Islet of Langerhans (tissue), 1 donor: Measurements from ENCODE around the gene OR51D1.

ENCODE experiments used
- FAIRE-seq: peaks from one replicate; lab custom pipeline; 2011; peaks lifted over from hg19 to GRCh38; lab: Jason Lieb, UNC

Gene OR51D1, protein sequence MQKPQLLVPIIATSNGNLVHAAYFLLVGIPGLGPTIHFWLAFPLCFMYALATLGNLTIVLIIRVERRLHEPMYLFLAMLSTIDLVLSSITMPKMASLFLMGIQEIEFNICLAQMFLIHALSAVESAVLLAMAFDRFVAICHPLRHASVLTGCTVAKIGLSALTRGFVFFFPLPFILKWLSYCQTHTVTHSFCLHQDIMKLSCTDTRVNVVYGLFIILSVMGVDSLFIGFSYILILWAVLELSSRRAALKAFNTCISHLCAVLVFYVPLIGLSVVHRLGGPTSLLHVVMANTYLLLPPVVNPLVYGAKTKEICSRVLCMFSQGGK

GRCh38 chr11:4636962-4637661, at the start of gene OR51D1:
TSS of gene OR51D1 (plus strand) at chr11:4637477. CDS start at chr11:4639791, 2,314 bp downstream.
- FAIRE-seq: no peak

GRCh38 chr11:4589017-4589416, 48.3 kb upstream of the OR51D1 start:
- no peak for FAIRE-seq

- FAIRE-seq: no peak
Observed at GRCh38 chr11:4593739-4594138, 43.5 kb upstream of the OR51D1 start, which contains the start of gene OR52I1. TSS of gene OR52I1 (plus strand) at chr11:4594039. CDS start at chr11:4594039, 0 bp downstream.

- FAIRE-seq: no peak
Observed at GRCh38 chr11:4605057-4605456, 32.2 kb upstream of the OR51D1 start.

GRCh38 chr11:4606231-4607015, 30.9 kb upstream of the OR51D1 start:
- no peak for FAIRE-seq

GRCh38 chr11:4607096-4607495, 30.2 kb upstream of the OR51D1 start:
- no peak for FAIRE-seq

- FAIRE-seq: peak; percentile 99
Observed at GRCh38 chr11:4607781-4608666, 29.3 kb upstream of the OR51D1 start, which contains the start of gene TRIM68. TSS of gene TRIM68 (minus strand) at chr11:4608231. CDS start at chr11:4605504, 2,727 bp downstream.

- FAIRE-seq: no peak
Observed at GRCh38 chr11:4610258-4610935, 26.9 kb upstream of the OR51D1 start.

GRCh38 chr11:4611986-4612385, 25.3 kb upstream of the OR51D1 start:
- no peak for FAIRE-seq

GRCh38 chr11:4615856-4616444, 21.3 kb upstream of the OR51D1 start:
- no peak for FAIRE-seq

GRCh38 chr11:4619514-4619913, 17.8 kb upstream of the OR51D1 start:
- no peak for FAIRE-seq

GRCh38 chr11:4626207-4627099, 10.8 kb upstream of the OR51D1 start:
- no peak for FAIRE-seq

DNA sequence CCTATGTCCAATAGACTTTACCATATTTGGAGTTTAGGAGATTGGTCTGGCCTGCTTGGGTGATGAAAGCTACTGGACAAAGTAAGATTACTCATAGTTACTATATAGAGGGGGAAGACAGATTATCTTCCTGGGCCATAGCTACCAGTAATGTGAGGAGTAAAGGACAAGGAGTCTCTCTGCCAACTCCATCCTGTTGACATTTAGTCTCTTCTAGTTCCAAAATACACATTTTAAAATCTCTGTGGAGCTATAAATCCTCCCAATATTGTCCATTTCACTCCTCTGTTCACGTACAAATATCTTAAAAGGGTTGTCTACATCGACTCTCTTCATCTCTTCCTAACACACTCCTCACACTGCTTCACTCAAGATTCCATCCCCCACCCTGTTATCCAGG, 1.1 kb upstream of the OR51D1 start:
- no peak for FAIRE-seq

DNA sequence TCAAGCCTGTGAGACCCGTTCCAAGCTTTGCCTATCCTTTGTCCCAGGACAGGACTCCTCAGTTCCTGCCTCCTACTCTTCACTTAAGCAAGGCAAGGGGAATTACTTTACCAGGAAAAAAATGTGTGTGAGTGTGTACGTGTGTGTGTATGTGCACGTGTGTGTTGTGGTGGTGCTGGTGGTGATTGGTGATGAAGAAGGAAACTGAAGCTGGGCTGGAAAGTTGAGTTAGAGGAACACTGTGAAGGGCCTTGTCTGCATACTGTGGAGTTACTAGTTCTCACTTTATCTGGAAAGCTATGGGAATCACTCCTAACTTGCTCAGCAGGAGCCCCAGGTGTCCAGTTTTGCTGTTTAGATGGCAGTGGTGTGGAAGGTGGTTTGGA, 378 bp downstream of the OR51D1 start:
- FAIRE-seq: no peak

DNA sequence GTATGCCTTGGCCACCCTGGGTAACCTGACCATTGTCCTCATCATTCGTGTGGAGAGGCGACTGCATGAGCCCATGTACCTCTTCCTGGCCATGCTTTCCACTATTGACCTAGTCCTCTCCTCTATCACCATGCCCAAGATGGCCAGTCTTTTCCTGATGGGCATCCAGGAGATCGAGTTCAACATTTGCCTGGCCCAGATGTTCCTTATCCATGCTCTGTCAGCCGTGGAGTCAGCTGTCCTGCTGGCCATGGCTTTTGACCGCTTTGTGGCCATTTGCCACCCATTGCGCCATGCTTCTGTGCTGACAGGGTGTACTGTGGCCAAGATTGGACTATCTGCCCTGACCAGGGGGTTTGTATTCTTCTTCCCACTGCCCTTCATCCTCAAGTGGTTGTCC, 2.7 kb downstream of the OR51D1 start:
- no peak for FAIRE-seq

DNA sequence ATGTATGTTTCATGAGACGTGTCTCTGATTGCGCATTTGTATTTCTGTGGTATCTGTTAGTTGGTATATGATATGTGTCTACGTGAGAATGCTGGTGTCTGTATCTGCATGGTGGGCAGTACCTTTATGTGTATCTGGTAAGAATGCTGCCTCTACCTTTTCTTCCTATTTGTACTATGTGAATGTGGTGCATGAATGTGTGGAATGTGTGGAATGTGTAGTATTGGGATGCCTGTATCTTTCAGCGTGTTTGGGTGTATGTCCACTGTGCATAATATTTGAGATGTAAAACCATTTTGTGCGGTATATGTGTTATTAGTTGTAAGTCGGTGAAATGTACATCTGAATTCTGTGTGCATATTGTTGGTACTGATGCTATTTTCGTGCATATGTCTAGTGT, 4.2 kb downstream of the OR51D1 start:
- no peak for FAIRE-seq

DNA sequence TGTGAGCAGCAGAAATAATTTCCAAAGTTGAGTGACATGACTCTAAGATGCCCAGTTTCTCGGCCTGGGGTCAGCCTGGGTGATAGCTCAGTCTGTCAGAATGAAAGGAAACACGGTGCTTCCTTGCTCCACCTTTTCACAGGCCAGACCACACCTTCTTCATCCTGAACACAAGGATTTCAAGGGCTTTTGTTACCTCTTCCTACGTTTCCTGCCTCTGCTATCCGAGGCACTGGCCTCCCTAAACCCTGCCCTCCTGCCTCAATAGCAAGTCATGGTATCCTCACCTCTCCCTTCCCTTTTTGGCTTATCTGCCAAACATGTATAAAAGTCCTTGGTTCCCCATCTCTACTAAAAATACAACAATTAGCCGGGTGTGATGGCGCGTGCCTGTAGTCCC, 4.8 kb downstream of the OR51D1 start:
- FAIRE-seq: no peak

GRCh38 chr11:4643076-4643475, 5.8 kb downstream of the OR51D1 start:
- no peak for FAIRE-seq

DNA sequence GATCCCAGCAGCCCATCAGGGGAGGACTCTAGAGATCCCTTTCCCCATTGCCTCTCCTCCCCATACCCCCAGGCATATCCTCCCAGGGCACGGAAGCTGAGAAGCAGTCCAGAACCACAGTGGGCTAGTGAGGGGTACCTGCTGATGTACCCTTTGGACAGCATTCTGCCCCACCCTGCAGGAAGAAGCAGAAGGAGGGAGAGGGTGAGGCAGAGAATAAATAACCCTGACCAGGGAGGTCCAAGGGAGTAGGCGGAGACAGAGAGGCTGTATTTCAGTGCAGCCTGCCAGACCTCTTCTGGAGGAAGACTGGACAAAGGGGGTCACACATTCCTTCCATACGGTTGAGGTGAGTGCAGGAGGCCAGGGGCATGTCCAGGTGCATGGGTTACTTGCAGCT, 6.4 kb downstream of the OR51D1 start, which contains the start of gene OR51E1:
Gene OR51E1 (plus strand): TSS at position 301 of the 400 bp plus-strand sequence. CDS start 8,545 bp downstream, outside the sequence.
- no peak for FAIRE-seq

DNA sequence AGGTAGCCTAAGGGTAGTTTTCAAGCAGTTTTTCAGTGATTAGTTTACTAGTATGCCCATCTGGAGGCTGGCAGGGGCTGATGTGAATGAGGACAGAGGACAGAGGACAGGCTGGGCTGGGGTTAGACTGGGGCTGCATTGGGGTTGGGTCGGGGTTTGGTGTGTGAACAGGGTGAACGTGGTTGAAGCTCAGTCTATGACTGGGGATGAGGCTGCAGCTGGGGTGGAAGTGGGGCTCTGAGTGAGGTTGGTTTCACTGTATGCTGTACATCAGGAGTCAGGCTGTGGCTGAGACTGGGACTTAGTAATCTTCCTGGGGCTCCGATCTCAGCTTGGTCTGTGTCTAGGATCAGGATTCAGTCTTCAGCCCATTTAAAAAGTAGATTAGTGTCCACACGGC, 7.0 kb downstream of the OR51D1 start:
- FAIRE-seq: no peak
